HCT116 (cell line): Measurements from ENCODE around the gene MARS1. TPM values are rescaled to one million over a fixed set of nuclear protein-coding genes. Genes with fewer than 3 reads are reported as not detected.

Experiments
- ATAC-seq: fragments of 200-7000 bp; cut with Tn5 transposase; 2 replicates; pipeline ENCODE4 v1.9.1; 2020; ENCODE audit warnings: mild to moderate bottlenecking, moderate library complexity
- Bru-seq: library from RNA; stranded (reverse); fragments of 400-500 nt; gene quantifications from one replicate; lab custom pipeline; 2021; lab: Mats Ljungman, UMichigan
- BruChase-seq, 2 experiments: library from RNA; stranded (reverse); fragments of 400-500 nt; gene quantifications; one replicate each; lab custom pipeline; 2021; lab: Mats Ljungman, UMichigan
- BruUV-seq: library from RNA; stranded (reverse); fragments of 400-500 nt; replicated peaks from 2 replicates; lab custom pipeline; 2021; lab: Mats Ljungman, UMichigan
- CTCF ChIA-PET: fragments of 300-600 bp; sonication (Branson Sonifier 250); formaldehyde crosslinking; loops from one replicate; lab custom pipeline; 2021; ENCODE audit warnings: antibody characterized with exemption; lab: Charles Lee
- POLR2A ChIA-PET: fragments of 300-600, 350-600 bp; sonication (Branson Sonifier 250); formaldehyde crosslinking; loops from one replicate; lab custom pipeline; 2021; ENCODE audit warnings: antibody characterized with exemption; lab: Charles Lee
- RAD21 ChIA-PET, 2 experiments: fragments of 300-600 bp; sonication (Branson Sonifier 250); formaldehyde crosslinking; loops; one replicate each; lab custom pipeline; 2023; ENCODE audit warnings: low total read pairs in 2 of 2; ENCODE audit not compliant: uncharacterized antibody in 2 of 2, unreplicated experiment in 2 of 2, low non-redundant PET in 1 of 2; lab: Charles Lee
- DNase-seq: peaks from one replicate; pipeline ENCODE4 v3.0.0-alpha.2; 2010; ENCODE audit warnings: low read depth, low spot score
- H2AFZ ChIP-seq: fragments of 200-600 bp; shearing (Covaris generic), sonication (generic); 2 replicates; pipeline ENCODE4 v1.6.1; 2017; ENCODE audit warnings: low read depth, mixed run types, mixed read lengths, antibody characterized with exemption, low read length; ENCODE audit not compliant: poor library complexity, severe bottlenecking
- H3K27ac ChIP-seq: 2 replicates; pipeline ENCODE4 v1.5.1; 2012; ENCODE audit warnings: low read depth, low read length
- H3K27me3 ChIP-seq: fragments of 200-600 bp; sonication (generic); 2 replicates; pipeline ENCODE4 v1.6.1; 2016; ENCODE audit warnings: mixed run types, low read length, mixed read lengths; ENCODE audit not compliant: insufficient read depth
- H3K36me3 ChIP-seq, 2 experiments: fragments of 200-500 bp in 1 of 2; fragments of 200-600 bp in 1 of 2; sonication (Bioruptor generic) in 1 of 2; sonication (generic) in 1 of 2; 2 replicates each; pipeline versions ENCODE4 v1.5.1 to v1.6.1; 2014 to 2016; ENCODE audit warnings: low read length in 2 of 2, inconsistent platforms in 1 of 2, mixed read lengths in 1 of 2, mixed run types in 1 of 2; ENCODE audit not compliant: insufficient read depth in 2 of 2, control insufficient read depth in 1 of 2
- H3K4me1 ChIP-seq, 2 experiments: fragments of 200-600 bp in 1 of 2; sonication (generic) in 1 of 2; 2 replicates each; pipeline versions ENCODE4 v1.5.1 to v1.6.1; 2012 to 2017; ENCODE audit warnings: low read length in 2 of 2, inconsistent platforms in 1 of 2, mild to moderate bottlenecking in 1 of 2, mixed read lengths in 1 of 2, mixed run types in 1 of 2, moderate library complexity in 1 of 2; ENCODE audit not compliant: insufficient read depth in 2 of 2, control insufficient read depth in 1 of 2
- H3K4me2 ChIP-seq: fragments of 200-600 bp; sonication (generic); 2 replicates; pipeline ENCODE4 v1.6.1; 2017; ENCODE audit warnings: mixed run types, low read length, mixed read lengths
- H3K4me3 ChIP-seq, 2 experiments: fragments of 200-600 bp in 1 of 2; sonication (generic) in 1 of 2; replicated peaks in 1 of 2; 2 replicates each; pipeline ENCODE4 v1.5.1; 2011 to 2016; ENCODE audit warnings: low read length in 2 of 2, control low read depth in 1 of 2, low read depth in 1 of 2, mild to moderate bottlenecking in 1 of 2, mixed read lengths in 1 of 2, mixed run types in 1 of 2
- H3K79me2 ChIP-seq: fragments of 200-600 bp; sonication (generic); 2 replicates; pipeline ENCODE4 v1.6.1; 2017; ENCODE audit warnings: mild to moderate bottlenecking, mixed run types, low read length, moderate library complexity, mixed read lengths; ENCODE audit not compliant: insufficient read depth
- H3K9ac ChIP-seq: fragments of 200-600 bp; sonication (generic); 2 replicates; pipeline ENCODE4 v1.6.1; 2016; ENCODE audit warnings: low read length, mixed read lengths
- H3K9me2 ChIP-seq: fragments of 200-600 bp; sonication (generic), shearing (Covaris generic); 2 replicates; pipeline ENCODE4 v1.6.1; 2017; ENCODE audit warnings: mixed run types, mild to moderate bottlenecking, moderate library complexity; ENCODE audit not compliant: insufficient read depth
- H3K9me3 ChIP-seq, 2 experiments: fragments of 200-500 bp in 1 of 2; fragments of 200-600 bp in 1 of 2; sonication (Bioruptor generic) in 1 of 2; sonication (generic) in 1 of 2; 2 replicates each; pipeline ENCODE4 v1.6.1; 2014 to 2017; ENCODE audit warnings: low read length in 2 of 2, mixed read lengths in 2 of 2, inconsistent platforms in 1 of 2, low read depth in 1 of 2, mild to moderate bottlenecking in 1 of 2, mixed run types in 1 of 2, moderate library complexity in 1 of 2; ENCODE audit not compliant: control insufficient read depth in 1 of 2, insufficient read depth in 1 of 2
- H4K20me1 ChIP-seq: fragments of 200-600 bp; sonication (generic), shearing (Covaris generic); 2 replicates; pipeline ENCODE4 v1.6.1; 2017; ENCODE audit warnings: mixed run types, mild to moderate bottlenecking, moderate library complexity; ENCODE audit not compliant: insufficient read depth
- CBX3 ChIP-seq: IDR thresholded peaks from 2 replicates; pipeline ENCODE4 v1.6.1; 2012; ENCODE audit warnings: low read depth
- ELF1 ChIP-seq: IDR thresholded peaks from 2 replicates; pipeline ENCODE4 v1.6.1; 2012; ENCODE audit warnings: low read depth, borderline replicate concordance
- EZH2phosphoT487 ChIP-seq: fragments of 200-600 bp; IDR thresholded peaks from 2 replicates; pipeline ENCODE4 v1.6.1; 2018; ENCODE audit warnings: antibody characterized with exemption, borderline replicate concordance
- JUND ChIP-seq: IDR thresholded peaks from 2 replicates; pipeline ENCODE4 v1.6.1; 2012
- POLR2A ChIP-seq: IDR thresholded peaks from 2 replicates; pipeline ENCODE4 v1.7.0; 2011; ENCODE audit warnings: borderline replicate concordance; ENCODE audit not compliant: insufficient read depth, insufficient read length; ENCODE audit errors: extremely low read depth
- POLR2AphosphoS5 ChIP-seq: IDR thresholded peaks from 2 replicates; pipeline ENCODE4 v1.6.1; 2011; ENCODE audit warnings: mild to moderate bottlenecking, low read depth, low read length, moderate library complexity
- RAD21 ChIP-seq: IDR thresholded peaks from 2 replicates; pipeline ENCODE4 v1.6.1; 2012; ENCODE audit warnings: low read depth, mild to moderate bottlenecking
- SIN3A ChIP-seq: IDR thresholded peaks from 2 replicates; pipeline ENCODE4 v1.6.1; 2012; ENCODE audit warnings: low read depth
- SRF ChIP-seq: IDR thresholded peaks from 2 replicates; pipeline ENCODE4 v1.6.1; 2012; ENCODE audit warnings: low read depth
- TCF7L2 ChIP-seq: IDR thresholded peaks from 2 replicates; pipeline ENCODE4 v1.7.0; 2011; ENCODE audit warnings: borderline replicate concordance, inconsistent platforms; ENCODE audit not compliant: insufficient read depth, insufficient read length; ENCODE audit errors: extremely low read depth
- YY1 ChIP-seq: IDR thresholded peaks from 2 replicates; pipeline ENCODE4 v1.6.1; 2011; ENCODE audit warnings: low read length, low read depth, moderate library complexity, mild to moderate bottlenecking; ENCODE audit not compliant: insufficient replicate concordance; ENCODE audit errors: extremely low read depth
- ZNF274 ChIP-seq: fragments of 200-500 bp; sonication (Bioruptor generic); IDR thresholded peaks from 2 replicates; pipeline ENCODE4 v1.6.1; 2014; ENCODE audit warnings: mild to moderate bottlenecking, low read depth, low read length, inconsistent platforms
- intact Hi-C: fragments of 100-400 bp; cut with micrococcal nuclease; formaldehyde crosslinking; loops from 2 replicates; pipeline ENCODE4 v1.10.0; 2022
- long read RNA-seq: library from polyadenylated mRNA; unstranded; transcript quantifications from one replicate; pipeline ENCODE4 v2.0.0, GENCODE V29; 2021; ENCODE audit not compliant: unreplicated experiment
- polyA plus RNA-seq: library from polyadenylated mRNA; unstranded; fragments of >200 nt; gene quantifications from 2 replicates; pipeline ENCODE4 v1.2.1, GENCODE V29; 2012; ENCODE audit warnings: missing spikeins
- total RNA-seq: library from RNA; stranded (reverse); gene quantifications from one replicate; pipeline ENCODE4 v1.2.1, GENCODE V29; 2021; ENCODE audit not compliant: unreplicated experiment
- TF ChIP-seq, protein P1 (sequence below): IDR thresholded peaks from 2 replicates; pipeline ENCODE4 v1.6.1; 2012
- TF ChIP-seq, protein P2 (sequence below): IDR thresholded peaks from 2 replicates; pipeline ENCODE4 v1.6.1; 2011; ENCODE audit warnings: mild to moderate bottlenecking, low read length, moderate library complexity; ENCODE audit not compliant: insufficient replicate concordance; ENCODE audit errors: extremely low read depth
- TF ChIP-seq, protein P3 (sequence below): IDR thresholded peaks from 2 replicates; pipeline ENCODE4 v1.6.1; 2012; ENCODE audit warnings: low read depth

MARS1 gene
- 344 TPM for total RNA-seq
- 228 and 235 TPM in 2 replicates for polyA plus RNA-seq
- Bru-seq, nascent RNA, result percentile 96 among the genes with signal in this experiment
- percentile 97 among the genes with signal in this experiment for BruChase-seq, experiment 1, labeled RNA remaining after a 6-hour chase
- BruChase-seq, experiment 2, labeled RNA remaining after a 2-hour chase, result percentile 97 among the genes with signal in this experiment
- long read RNA-seq, transcript MARS-201 (21 exons, 2,905 nt), result major isoform, 436 of 659 reads
- long read RNA-seq, partial matches to known transcripts, result 107 of 659 reads
- long read RNA-seq, other reads (novel, unspliced or antisense), result 115 of 659 reads

DNA sequence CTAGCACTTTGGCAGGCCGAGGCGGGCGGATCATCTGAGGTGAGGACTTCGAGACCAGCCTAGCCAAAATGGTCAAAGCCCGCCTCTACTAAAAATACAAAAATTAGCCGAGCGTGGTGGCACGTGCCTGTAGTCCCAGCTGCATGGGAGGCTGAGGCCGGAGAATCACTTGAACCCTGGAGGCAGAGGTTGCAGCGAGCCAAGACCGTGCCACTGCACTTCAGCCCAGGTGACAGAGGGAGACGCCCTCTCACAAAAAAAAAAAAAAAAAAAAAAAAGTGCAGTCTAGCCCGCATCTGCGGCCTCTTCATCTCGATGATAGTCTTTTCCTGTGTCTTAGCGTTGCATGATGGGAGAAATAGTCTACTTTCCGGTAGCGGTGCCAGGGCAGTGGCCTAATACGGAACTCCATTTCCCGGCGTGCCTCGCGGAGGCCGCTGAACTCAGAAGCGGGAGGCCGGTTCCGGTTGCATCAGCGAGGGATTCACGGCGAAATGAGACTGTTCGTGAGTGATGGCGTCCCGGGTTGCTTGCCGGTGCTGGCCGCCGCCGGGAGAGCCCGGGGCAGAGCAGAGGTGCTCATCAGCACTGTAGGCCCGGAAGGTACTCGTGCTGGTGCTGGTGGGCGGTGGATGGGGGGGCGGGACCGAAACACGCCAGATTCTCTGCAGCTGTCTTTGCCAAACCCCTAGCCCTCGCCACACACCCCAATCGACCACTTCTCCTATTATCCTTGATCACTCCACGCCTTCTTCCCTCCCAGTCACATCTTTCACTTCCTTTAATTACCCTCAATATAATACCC is at the start of gene MARS1:
Gene MARS1, plus strand, starts transcription at position 472 of the 805 bp plus-strand sequence. Its CDS starts 23 bp downstream, at position 495.
- peak within 1 kb of the TSS; percentile 68 for H3K27ac ChIP-seq
- no peak within 1 kb of the TSS for H2AFZ ChIP-seq
- H3K9me2 ChIP-seq, result no peaks in the 10 kb centered on the region
- RAD21 ChIA-PET, result no interaction called here
- CTCF ChIA-PET, result no interaction called here
- no TSS peak for BruUV-seq
- no peaks in the 10 kb centered on the region for H3K9me3 ChIP-seq
- peaks cover 17 to 32% of the 10 kb centered on the region in 2 experiments for H3K36me3 ChIP-seq
- H3K4me1 ChIP-seq, result peaks cover 4 to 14% of the 10 kb centered on the region in 2 experiments; a peak in 3 of 4 replicates
- peak within 1 kb of the TSS; percentile 76 for H3K9ac ChIP-seq
- H3K4me3 ChIP-seq, result peak within 1 kb of the TSS; percentile 97 to 100
- intact Hi-C loops, result loop anchor here (2.0 kb wide), 1 partner anchor 29 kb away; the partner anchor contains the start of gene GLI1
- peak; percentile 94 for DNase-seq
- peak; percentile 94 for ATAC-seq
- H3K79me2 ChIP-seq, result peaks cover 41% of the 10 kb centered on the region
- POLR2A ChIA-PET, result interaction anchor here (0.7 to 1.3 kb wide), 2 partner anchors 29 to 44 kb away, joined by 3 to 4 read pairs; no protein-coding TSS in a partner anchor
- H3K27me3 ChIP-seq, result no peaks in the 10 kb centered on the region
- no peaks in the 10 kb centered on the region for H4K20me1 ChIP-seq
- H3K4me2 ChIP-seq, result peak within 1 kb of the TSS; percentile 86
- peak; percentile 68 for TF ChIP-seq TCF7L2
- TF ChIP-seq POLR2AphosphoS5, result peak; percentile 87
- TF ChIP-seq CBX3, result peak; percentile 71; the same call in 1 of the 2 replicates
- no peak for TF ChIP-seq EZH2phosphoT487
- peak; percentile 31; the same call in 1 of the 2 replicates for TF ChIP-seq RAD21
- TF ChIP-seq SRF, result peak; percentile 87
- TF ChIP-seq, protein P1, sequence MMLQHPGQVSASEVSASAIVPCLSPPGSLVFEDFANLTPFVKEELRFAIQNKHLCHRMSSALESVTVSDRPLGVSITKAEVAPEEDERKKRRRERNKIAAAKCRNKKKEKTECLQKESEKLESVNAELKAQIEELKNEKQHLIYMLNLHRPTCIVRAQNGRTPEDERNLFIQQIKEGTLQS, result no peak
- TF ChIP-seq YY1, result peak; percentile 62
- no peak for TF ChIP-seq ZNF274
- no peak for TF ChIP-seq JUND
- peak; percentile 79 for TF ChIP-seq ELF1
- TF ChIP-seq, protein P2, sequence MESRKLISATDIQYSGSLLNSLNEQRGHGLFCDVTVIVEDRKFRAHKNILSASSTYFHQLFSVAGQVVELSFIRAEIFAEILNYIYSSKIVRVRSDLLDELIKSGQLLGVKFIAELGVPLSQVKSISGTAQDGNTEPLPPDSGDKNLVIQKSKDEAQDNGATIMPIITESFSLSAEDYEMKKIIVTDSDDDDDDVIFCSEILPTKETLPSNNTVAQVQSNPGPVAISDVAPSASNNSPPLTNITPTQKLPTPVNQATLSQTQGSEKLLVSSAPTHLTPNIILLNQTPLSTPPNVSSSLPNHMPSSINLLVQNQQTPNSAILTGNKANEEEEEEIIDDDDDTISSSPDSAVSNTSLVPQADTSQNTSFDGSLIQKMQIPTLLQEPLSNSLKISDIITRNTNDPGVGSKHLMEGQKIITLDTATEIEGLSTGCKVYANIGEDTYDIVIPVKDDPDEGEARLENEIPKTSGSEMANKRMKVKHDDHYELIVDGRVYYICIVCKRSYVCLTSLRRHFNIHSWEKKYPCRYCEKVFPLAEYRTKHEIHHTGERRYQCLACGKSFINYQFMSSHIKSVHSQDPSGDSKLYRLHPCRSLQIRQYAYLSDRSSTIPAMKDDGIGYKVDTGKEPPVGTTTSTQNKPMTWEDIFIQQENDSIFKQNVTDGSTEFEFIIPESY, result no peak
- peak; percentile 90 for TF ChIP-seq SIN3A
- TF ChIP-seq, protein P3, sequence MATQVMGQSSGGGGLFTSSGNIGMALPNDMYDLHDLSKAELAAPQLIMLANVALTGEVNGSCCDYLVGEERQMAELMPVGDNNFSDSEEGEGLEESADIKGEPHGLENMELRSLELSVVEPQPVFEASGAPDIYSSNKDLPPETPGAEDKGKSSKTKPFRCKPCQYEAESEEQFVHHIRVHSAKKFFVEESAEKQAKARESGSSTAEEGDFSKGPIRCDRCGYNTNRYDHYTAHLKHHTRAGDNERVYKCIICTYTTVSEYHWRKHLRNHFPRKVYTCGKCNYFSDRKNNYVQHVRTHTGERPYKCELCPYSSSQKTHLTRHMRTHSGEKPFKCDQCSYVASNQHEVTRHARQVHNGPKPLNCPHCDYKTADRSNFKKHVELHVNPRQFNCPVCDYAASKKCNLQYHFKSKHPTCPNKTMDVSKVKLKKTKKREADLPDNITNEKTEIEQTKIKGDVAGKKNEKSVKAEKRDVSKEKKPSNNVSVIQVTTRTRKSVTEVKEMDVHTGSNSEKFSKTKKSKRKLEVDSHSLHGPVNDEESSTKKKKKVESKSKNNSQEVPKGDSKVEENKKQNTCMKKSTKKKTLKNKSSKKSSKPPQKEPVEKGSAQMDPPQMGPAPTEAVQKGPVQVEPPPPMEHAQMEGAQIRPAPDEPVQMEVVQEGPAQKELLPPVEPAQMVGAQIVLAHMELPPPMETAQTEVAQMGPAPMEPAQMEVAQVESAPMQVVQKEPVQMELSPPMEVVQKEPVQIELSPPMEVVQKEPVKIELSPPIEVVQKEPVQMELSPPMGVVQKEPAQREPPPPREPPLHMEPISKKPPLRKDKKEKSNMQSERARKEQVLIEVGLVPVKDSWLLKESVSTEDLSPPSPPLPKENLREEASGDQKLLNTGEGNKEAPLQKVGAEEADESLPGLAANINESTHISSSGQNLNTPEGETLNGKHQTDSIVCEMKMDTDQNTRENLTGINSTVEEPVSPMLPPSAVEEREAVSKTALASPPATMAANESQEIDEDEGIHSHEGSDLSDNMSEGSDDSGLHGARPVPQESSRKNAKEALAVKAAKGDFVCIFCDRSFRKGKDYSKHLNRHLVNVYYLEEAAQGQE, result no peak
- TF ChIP-seq POLR2A, result peak; percentile 53
